SK-N-SH treated with all-trans-retinoic acid at 6 μM for 48 hours (cell line): ENCODE data around the gene LAMB3.

Source experiments
- ESRRG ChIP-seq: fragments of 250-450 bp; sonication (Bioruptor Pico); IDR thresholded peaks from 2 replicates; pipeline ENCODE4 v1.6.1; 2021; ENCODE audit warnings: mild to moderate bottlenecking
- GLIS3 ChIP-seq: fragments of 250-450 bp; sonication (Bioruptor Pico); IDR thresholded peaks from 2 replicates; pipeline ENCODE4 v1.5.0; 2020; ENCODE audit warnings: mild to moderate bottlenecking, moderate library complexity
- ISL1 ChIP-seq: fragments of 250-450 bp; sonication (Bioruptor Pico); IDR thresholded peaks from 2 replicates; pipeline ENCODE4 v2.1.2; 2022; ENCODE audit warnings: mild to moderate bottlenecking, moderate library complexity
- PATZ1 ChIP-seq: fragments of 250-450 bp; sonication (Bioruptor Pico); IDR thresholded peaks from 2 replicates; pipeline ENCODE4 v1.8.0; 2020; ENCODE audit warnings: mild to moderate bottlenecking, moderate library complexity, borderline replicate concordance
- TCF4 ChIP-seq: fragments of 250-450 bp; sonication (Bioruptor Pico); IDR thresholded peaks from 2 replicates; pipeline ENCODE4 v1.8.0; 2021; ENCODE audit warnings: mild to moderate bottlenecking, moderate library complexity, borderline replicate concordance
- ZC3H10 ChIP-seq: fragments of 250-450 bp; sonication (Bioruptor Pico); IDR thresholded peaks from 2 replicates; pipeline ENCODE4 v1.5.1; 2021; ENCODE audit warnings: mild to moderate bottlenecking, moderate library complexity
- ZFP3 ChIP-seq: fragments of 250-450 bp; sonication (Bioruptor Pico); IDR thresholded peaks from 2 replicates; pipeline ENCODE4 v1.5.0; 2020; ENCODE audit warnings: mild to moderate bottlenecking, moderate library complexity
- ZNF8 ChIP-seq: fragments of 450-650 bp; formaldehyde crosslinking; IDR thresholded peaks from 2 replicates; pipeline ENCODE4 v1.5.0; 2020; ENCODE audit warnings: mild to moderate bottlenecking, moderate library complexity

GRCh38 chr1:209609041-209609790 is 43.0 kb downstream of the LAMB3 start:
- TF ChIP-seq ZNF8 (CRISPR knock-in tag) (no peak), ZC3H10 (no peak), GLIS3 (no peak), ESRRG (no peak), PATZ1 (CRISPR knock-in tag) (no peak), ISL1 (CRISPR knock-in tag) (no peak), TCF4 (CRISPR knock-in tag) (no peak), ZFP3 (CRISPR knock-in tag) (no peak)
